ENCODE results near the gene NAA80. TPM values are rescaled to one million over a fixed set of nuclear protein-coding genes. Genes with fewer than 3 reads are reported as not detected.
"Not testable (repeated sequence)": the region's sequence is repeated elsewhere in the genome, so short reads cannot be mapped to it uniquely, and the experiment has no call there.

The NAA80 gene
- total RNA-seq, 1 donor from 2014 or later, result 10.7 TPM

DNA sequence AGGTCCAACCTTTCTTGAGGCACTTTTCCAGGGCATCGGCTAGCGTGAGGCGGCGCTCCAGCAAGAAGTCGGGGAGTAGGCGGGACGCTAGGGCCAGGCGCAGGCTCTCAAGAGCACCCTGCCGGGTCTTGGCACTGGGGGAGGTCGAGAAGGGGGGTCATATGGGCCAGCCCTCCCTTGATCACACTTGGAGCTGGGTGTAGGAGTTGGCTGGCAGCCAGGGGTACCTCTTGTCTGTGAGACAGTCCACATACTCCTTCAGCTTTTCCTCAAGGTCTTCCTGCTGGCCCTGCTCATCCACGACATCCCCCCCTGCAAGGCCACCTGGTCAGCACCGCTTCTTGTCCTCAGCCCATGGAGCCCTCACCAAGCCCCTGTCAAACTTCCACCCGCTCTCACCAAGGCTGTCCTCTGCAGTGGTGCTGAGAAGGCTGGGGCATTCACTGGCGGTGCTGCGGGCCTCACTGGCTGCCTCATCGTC, 9.0 kb downstream of the NAA80 start:
- no peaks in the 10 kb centered on the region for H3K27me3 Mint-ChIP-seq (ENCODE audit: low read depth)
- H3K36me3 Mint-ChIP-seq (ENCODE audit: low read depth), result no peaks in the 10 kb centered on the region
- no peak for DNase-seq (ENCODE audit: low read depth, low spot score)
- TF ChIP-seq, protein P1, sequence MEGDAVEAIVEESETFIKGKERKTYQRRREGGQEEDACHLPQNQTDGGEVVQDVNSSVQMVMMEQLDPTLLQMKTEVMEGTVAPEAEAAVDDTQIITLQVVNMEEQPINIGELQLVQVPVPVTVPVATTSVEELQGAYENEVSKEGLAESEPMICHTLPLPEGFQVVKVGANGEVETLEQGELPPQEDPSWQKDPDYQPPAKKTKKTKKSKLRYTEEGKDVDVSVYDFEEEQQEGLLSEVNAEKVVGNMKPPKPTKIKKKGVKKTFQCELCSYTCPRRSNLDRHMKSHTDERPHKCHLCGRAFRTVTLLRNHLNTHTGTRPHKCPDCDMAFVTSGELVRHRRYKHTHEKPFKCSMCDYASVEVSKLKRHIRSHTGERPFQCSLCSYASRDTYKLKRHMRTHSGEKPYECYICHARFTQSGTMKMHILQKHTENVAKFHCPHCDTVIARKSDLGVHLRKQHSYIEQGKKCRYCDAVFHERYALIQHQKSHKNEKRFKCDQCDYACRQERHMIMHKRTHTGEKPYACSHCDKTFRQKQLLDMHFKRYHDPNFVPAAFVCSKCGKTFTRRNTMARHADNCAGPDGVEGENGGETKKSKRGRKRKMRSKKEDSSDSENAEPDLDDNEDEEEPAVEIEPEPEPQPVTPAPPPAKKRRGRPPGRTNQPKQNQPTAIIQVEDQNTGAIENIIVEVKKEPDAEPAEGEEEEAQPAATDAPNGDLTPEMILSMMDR (conservative IDR thresholded peaks at IDR 0.05), result no peak
- H3K4me3 Mint-ChIP-seq, result peak overlapping the region; percentile 78
- peaks cover 14% of the 10 kb centered on the region for H3K4me1 Mint-ChIP-seq
- no peaks in the 10 kb centered on the region for H3K9me3 Mint-ChIP-seq
- no peak overlapping the region for H3K27ac Mint-ChIP-seq (ENCODE audit: unreplicated experiment)

DNA sequence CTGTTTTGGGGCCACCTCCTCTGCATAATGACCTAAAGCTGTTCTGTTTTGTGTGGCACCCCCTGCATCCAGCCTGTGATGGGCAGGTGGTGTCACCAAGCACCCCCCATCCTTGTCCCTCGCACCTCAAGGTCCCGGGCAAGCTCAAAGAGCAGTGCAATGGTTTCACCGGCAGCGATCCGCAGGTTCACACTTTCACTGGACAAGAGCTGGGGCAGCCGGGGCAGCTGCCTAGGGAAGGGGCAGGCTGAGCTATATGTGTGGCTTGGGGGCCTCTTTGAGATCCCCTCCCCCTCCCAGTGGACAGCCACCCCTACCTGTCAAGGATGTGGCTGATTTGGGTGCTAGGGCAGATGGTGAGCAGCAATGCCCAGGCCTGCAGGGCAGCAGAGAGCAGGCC, 10.1 kb downstream of the NAA80 start:
- no peak for DNase-seq (ENCODE audit: low read depth, low spot score)
- Mint-ChIP-seq H3K4me1 (peaks cover 14% of the 10 kb centered on the region), H3K36me3 (ENCODE audit: low read depth) (no peaks in the 10 kb centered on the region), H3K9me3 (no peaks in the 10 kb centered on the region), H3K27me3 (ENCODE audit: low read depth) (no peaks in the 10 kb centered on the region), H3K27ac (ENCODE audit: unreplicated experiment) (no peak overlapping the region), H3K4me3 (peak overlapping the region; percentile 78)
- TF ChIP-seq, protein P1 (conservative IDR thresholded peaks at IDR 0.05), result no peak

DNA sequence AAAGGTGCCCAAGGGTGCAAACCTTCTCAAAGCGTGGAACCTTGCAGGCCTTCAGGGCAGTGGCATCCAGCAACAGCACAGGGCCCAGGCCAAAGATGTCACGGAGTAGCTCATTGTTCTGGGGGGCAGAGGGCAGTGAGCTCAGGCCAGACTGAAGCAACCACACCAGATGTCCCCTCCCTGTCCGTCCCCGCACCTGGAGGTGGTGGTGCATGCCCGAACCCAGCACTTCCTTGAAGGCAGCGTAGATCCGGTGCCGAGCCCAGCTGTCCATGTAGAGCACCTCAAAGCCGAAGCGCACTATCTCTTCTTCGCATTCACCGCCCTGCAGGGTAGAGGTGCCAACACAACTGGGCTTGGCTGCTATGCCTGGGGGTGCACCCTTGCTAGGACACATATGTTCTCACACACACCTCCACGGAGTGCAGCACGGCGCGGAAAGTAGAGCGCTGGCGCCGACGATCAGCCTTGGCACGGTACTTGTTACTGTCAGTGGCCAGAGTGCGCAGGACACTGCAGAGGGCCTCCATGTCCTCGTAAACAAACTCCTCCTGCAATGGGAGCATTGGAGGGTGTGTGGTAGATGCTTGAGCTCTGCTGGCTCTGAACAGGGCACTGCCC, 10.7 kb downstream of the NAA80 start:
- Mint-ChIP-seq H3K4me3 (peak overlapping the region; percentile 78), H3K9me3 (no peaks in the 10 kb centered on the region), H3K27ac (ENCODE audit: unreplicated experiment) (no peak overlapping the region), H3K4me1 (peaks cover 14% of the 10 kb centered on the region), H3K27me3 (ENCODE audit: low read depth) (no peaks in the 10 kb centered on the region), H3K36me3 (ENCODE audit: low read depth) (no peaks in the 10 kb centered on the region)
- DNase-seq (ENCODE audit: low read depth, low spot score), result no peak
- TF ChIP-seq, protein P1 (conservative IDR thresholded peaks at IDR 0.05), result no peak

GRCh38 chr3:50287262-50287661, 11.9 kb downstream of the NAA80 start:
- no peaks in the 10 kb centered on the region for H3K36me3 Mint-ChIP-seq (ENCODE audit: low read depth)
- peak overlapping the region; percentile 59 for H3K4me3 Mint-ChIP-seq
- H3K27me3 Mint-ChIP-seq (ENCODE audit: low read depth), result no peaks in the 10 kb centered on the region
- no peaks in the 10 kb centered on the region for H3K9me3 Mint-ChIP-seq
- no peak overlapping the region for H3K27ac Mint-ChIP-seq (ENCODE audit: unreplicated experiment)
- DNase-seq (ENCODE audit: low read depth, low spot score), result no peak
- TF ChIP-seq, protein P1 (conservative IDR thresholded peaks at IDR 0.05), result no peak
- H3K4me1 Mint-ChIP-seq, result peaks cover 7% of the 10 kb centered on the region

- Mint-ChIP-seq H3K9me3 (no peaks in the 10 kb centered on the region), H3K36me3 (ENCODE audit: low read depth) (no peaks in the 10 kb centered on the region), H3K4me3 (no peak overlapping the region), H3K4me1 (peaks cover 6% of the 10 kb centered on the region), H3K27ac (ENCODE audit: unreplicated experiment) (no peak overlapping the region), H3K27me3 (ENCODE audit: low read depth) (no peaks in the 10 kb centered on the region)
- TF ChIP-seq, protein P1 (conservative IDR thresholded peaks at IDR 0.05), result no peak
- no peak for DNase-seq (ENCODE audit: low read depth, low spot score)
These were observed 12.6 kb downstream of the NAA80 start for GRCh38 chr3:50286322-50287227.

DNA sequence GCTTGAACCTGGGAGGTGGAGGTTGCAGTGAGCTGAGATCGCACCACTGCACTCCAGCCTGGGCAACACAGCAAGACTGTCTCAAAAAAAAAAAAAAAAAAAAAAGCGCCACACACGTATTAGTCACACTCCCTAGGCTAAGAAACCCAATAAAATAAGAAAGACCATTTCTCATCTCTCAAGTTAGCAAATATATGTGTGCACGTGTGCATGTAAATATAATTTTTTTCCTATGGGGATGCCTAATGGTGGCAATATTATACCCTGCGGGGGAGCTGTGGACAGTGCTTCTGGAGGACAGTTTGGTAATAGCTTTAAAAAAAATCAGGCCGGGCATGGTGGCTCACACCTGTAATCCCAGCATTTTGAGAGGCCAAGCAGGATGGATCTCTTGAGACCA, 15.1 kb downstream of the NAA80 start:
- DNase-seq (ENCODE audit: low read depth, low spot score); H3K36me3 Mint-ChIP-seq (ENCODE audit: low read depth); H3K27me3 Mint-ChIP-seq (ENCODE audit: low read depth); H3K27ac Mint-ChIP-seq (ENCODE audit: unreplicated experiment); H3K4me1 Mint-ChIP-seq; H3K9me3 Mint-ChIP-seq: not testable (repeated sequence)
- H3K4me3 Mint-ChIP-seq, result peak overlapping the region; percentile 34

Measured in neural crest cell (in vitro differentiated cells).